Thoracic aorta (tissue), 2 donors: Measurements from ENCODE around the gene MYO18B. TPM values are rescaled to one million over a fixed set of nuclear protein-coding genes. Genes with fewer than 3 reads are reported as not detected.

Experiments used
- ATAC-seq: fragments of 150-250 bp; one replicate; pipeline ENCODE4 v1.8.0; 2017; ENCODE audit warnings: low read depth; ENCODE audit not compliant: insufficient number of reproducible peaks, low FRiP score
- DNase-seq: peaks from one replicate; pipeline ENCODE4 v3.0.0-alpha.2; 2020; ENCODE audit warnings: low spot score
- H3K27ac ChIP-seq, 2 donors: fragments of 200-600 bp; sonication (generic); 1 replicate in 1 of 2; 2 replicates in 1 of 2; pipeline ENCODE4 v1.5.1; 2016; ENCODE audit warnings: mild to moderate bottlenecking in 2 of 2, moderate library complexity in 2 of 2
- H3K27me3 ChIP-seq: fragments of 200-600 bp; sonication (generic); replicated peaks from 2 replicates; pipeline ENCODE4 v1.6.0; 2016; ENCODE audit warnings: mild to moderate bottlenecking; ENCODE audit not compliant: insufficient read depth
- H3K36me3 ChIP-seq: fragments of 200-600 bp; sonication (generic); one replicate; pipeline ENCODE4 v1.5.1; 2016
- H3K4me1 ChIP-seq, 2 donors: fragments of 200-600 bp; sonication (generic); 1 replicate in 1 of 2; 2 replicates in 1 of 2; pipeline versions ENCODE4 v1.5.1 to v1.6.0; 2016; ENCODE audit warnings: low read depth in 2 of 2, mild to moderate bottlenecking in 1 of 2; ENCODE audit not compliant: control insufficient read depth in 1 of 2
- H3K4me3 ChIP-seq: fragments of 200-600 bp; sonication (generic); 2 replicates; pipeline ENCODE4 v1.5.1; 2016; ENCODE audit warnings: mild to moderate bottlenecking
- H3K9me3 ChIP-seq: fragments of 200-600 bp; sonication (generic); 2 replicates; pipeline ENCODE4 v1.5.1; 2016
- CTCF ChIP-seq: fragments of 200-600 bp; sonication (generic); IDR thresholded peaks from one replicate; pipeline ENCODE4 v1.5.1; 2019; ENCODE audit warnings: antibody characterized with exemption
- total RNA-seq, 2 donors: library from RNA; depleted of rRNA; stranded (reverse); fragments of >200 nt; gene quantifications; one replicate each; pipeline versions ENCODE4 v1.1.0 to v1.2.3, GENCODE V29; 2016

MYO18B gene
- total RNA-seq, 2 donors from 2014 or later = 45.6 to 73.5 TPM

- H3K4me1 ChIP-seq = no peaks in the 10 kb centered on the region
- H3K27me3 ChIP-seq = no peaks in the 10 kb centered on the region
- no peak overlapping the region for H3K27ac ChIP-seq
- no peaks in the 10 kb centered on the region for H3K9me3 ChIP-seq
- no peak overlapping the region for H3K4me3 ChIP-seq
- no peak for DNase-seq
- TF ChIP-seq CTCF = no peak
- peaks cover 24% of the 10 kb centered on the region for H3K36me3 ChIP-seq
- ATAC-seq = no peak
These were observed 139.3 kb downstream of the MYO18B start for GRCh38 chr22:25881210-25881755.

GRCh38 chr22:25882360-25882759, 140.4 kb downstream of the MYO18B start:
- no peaks in the 10 kb centered on the region for H3K27me3 ChIP-seq
- H3K36me3 ChIP-seq = peaks cover 21% of the 10 kb centered on the region
- H3K4me3 ChIP-seq = no peak overlapping the region
- TF ChIP-seq CTCF = no peak
- DNase-seq (no peak), ATAC-seq (no peak)
- H3K27ac ChIP-seq = no peak overlapping the region
- H3K9me3 ChIP-seq = no peaks in the 10 kb centered on the region
- H3K4me1 ChIP-seq = no peaks in the 10 kb centered on the region

GRCh38 chr22:25883482-25884033, 141.6 kb downstream of the MYO18B start:
- no peak for TF ChIP-seq CTCF
- no peak overlapping the region for H3K4me3 ChIP-seq
- ATAC-seq = no peak

GRCh38 chr22:25884121-25884520, 142.1 kb downstream of the MYO18B start:
- TF ChIP-seq CTCF = no peak
- ATAC-seq = no peak
- Histone ChIP-seq H3K4me3 (no peak overlapping the region), H3K27me3 (no peaks in the 10 kb centered on the region), H3K36me3 (peaks cover 11% of the 10 kb centered on the region), H3K9me3 (no peaks in the 10 kb centered on the region), H3K4me1 (no peaks in the 10 kb centered on the region), H3K27ac (no peak overlapping the region)
- DNase-seq = no peak

More at GRCh38 chr22:25883482-25884033, 141.6 kb downstream of the MYO18B start:
- no peak overlapping the region for H3K27ac ChIP-seq
- DNase-seq = no peak
- H3K4me1 ChIP-seq = no peaks in the 10 kb centered on the region
- H3K27me3 ChIP-seq = no peaks in the 10 kb centered on the region
- peaks cover 14% of the 10 kb centered on the region for H3K36me3 ChIP-seq
- H3K9me3 ChIP-seq = no peaks in the 10 kb centered on the region

- H3K27ac ChIP-seq = no peak overlapping the region
- H3K27me3 ChIP-seq = no peaks in the 10 kb centered on the region
- H3K4me3 ChIP-seq = no peak overlapping the region
- no peak for ATAC-seq
- H3K4me1 ChIP-seq = no peaks in the 10 kb centered on the region
- H3K36me3 ChIP-seq = peaks cover 14% of the 10 kb centered on the region
- DNase-seq = no peak
- H3K9me3 ChIP-seq = no peaks in the 10 kb centered on the region
- TF ChIP-seq CTCF = no peak
These were observed 146.5 kb downstream of the MYO18B start for GRCh38 chr22:25888399-25889054.
